A673 (cell line): ENCODE results near the gene KRTAP4-7. TPM values are rescaled to one million over a fixed set of nuclear protein-coding genes. Genes with fewer than 3 reads are reported as not detected.

Experiments
- BruUV-seq: library from RNA; stranded (reverse); fragments of 400-500 nt; replicated peaks from 2 replicates; lab custom pipeline; 2021; lab: Mats Ljungman, UMichigan
- CTCF ChIA-PET: fragments of 300-600 bp; sonication (Branson Sonifier 250); formaldehyde crosslinking; loops from one replicate; lab custom pipeline; 2022; ENCODE audit warnings: antibody characterized with exemption; lab: Charles Lee
- POLR2A ChIA-PET: fragments of 300-600 bp; sonication (Branson Sonifier 250); formaldehyde crosslinking; loops from one replicate; lab custom pipeline; 2022; ENCODE audit warnings: antibody characterized with exemption; ENCODE audit not compliant: low non-redundant PET; lab: Charles Lee
- DNase-seq: peaks from one replicate; pipeline ENCODE4 v3.0.0-alpha.2; 2015; ENCODE audit warnings: low spot score
- H3K27ac ChIP-seq: fragments of 200-600 bp; sonication (generic); 2 replicates; pipeline ENCODE4 v1.5.1; 2016; ENCODE audit warnings: mixed run types, low read depth, mild to moderate bottlenecking, mixed read lengths, antibody characterized with exemption, low read length; ENCODE audit not compliant: poor library complexity, severe bottlenecking
- H3K27me3 ChIP-seq: fragments of 200-600 bp; sonication (generic); replicated peaks from 2 replicates; pipeline ENCODE4 v1.6.1; 2017; ENCODE audit warnings: mixed run types, low read depth, mild to moderate bottlenecking, mixed read lengths, antibody characterized with exemption, low read length; ENCODE audit not compliant: insufficient read depth, poor library complexity
- H3K36me3 ChIP-seq: fragments of 200-600 bp; sonication (generic); 2 replicates; pipeline ENCODE4 v1.6.1; 2016; ENCODE audit warnings: mixed run types, mild to moderate bottlenecking, mixed read lengths, antibody characterized with exemption, low read length; ENCODE audit not compliant: insufficient read depth, poor library complexity, severe bottlenecking
- H3K4me1 ChIP-seq: fragments of 200-600 bp; sonication (generic); 2 replicates; pipeline ENCODE4 v1.6.1; 2017; ENCODE audit warnings: mixed run types, mild to moderate bottlenecking, mixed read lengths, antibody characterized with exemption, low read length; ENCODE audit not compliant: insufficient read depth, poor library complexity, severe bottlenecking
- H3K4me3 ChIP-seq: fragments of 200-600 bp; sonication (generic); 2 replicates; pipeline ENCODE4 v1.5.1; 2016; ENCODE audit warnings: low read depth, mixed run types, mild to moderate bottlenecking, mixed read lengths, low read length; ENCODE audit not compliant: poor library complexity, severe bottlenecking
- H3K9me3 ChIP-seq: fragments of 200-600 bp; sonication (generic); 2 replicates; pipeline ENCODE4 v1.6.1; 2016; ENCODE audit warnings: mixed run types, low read depth, mild to moderate bottlenecking, mixed read lengths, antibody characterized with exemption, low read length; ENCODE audit not compliant: poor library complexity, severe bottlenecking
- EZH2 ChIP-seq: fragments of 200-600 bp; sonication (generic); IDR thresholded peaks from 2 replicates; pipeline ENCODE4 v1.6.1; 2017; ENCODE audit warnings: borderline replicate concordance, low read depth, mild to moderate bottlenecking, mixed read lengths, antibody characterized with exemption, low read length; ENCODE audit not compliant: poor library complexity, severe bottlenecking
- intact Hi-C: fragments of 100-400 bp; cut with micrococcal nuclease; formaldehyde crosslinking; loops from one replicate; pipeline ENCODE4 v1.10.0; 2022; ENCODE audit not compliant: unreplicated experiment
- total RNA-seq: library from RNA; stranded (reverse); gene quantifications from 2 replicates; pipeline ENCODE4 v1.2.3, GENCODE V29; 2021
- TF ChIP-seq, protein P1 (sequence below): fragments of 300-800, 200-600 bp; sonication (generic); conservative IDR thresholded peaks from 2 replicates; pipeline ENCODE4 v1.5.1; 2017; ENCODE audit warnings: low read depth, mild to moderate bottlenecking, antibody characterized with exemption, low read length, moderate library complexity, mixed read lengths

The KRTAP4-7 gene
- total RNA-seq, 1 experiment from 2014 or later, result not detected

DNA sequence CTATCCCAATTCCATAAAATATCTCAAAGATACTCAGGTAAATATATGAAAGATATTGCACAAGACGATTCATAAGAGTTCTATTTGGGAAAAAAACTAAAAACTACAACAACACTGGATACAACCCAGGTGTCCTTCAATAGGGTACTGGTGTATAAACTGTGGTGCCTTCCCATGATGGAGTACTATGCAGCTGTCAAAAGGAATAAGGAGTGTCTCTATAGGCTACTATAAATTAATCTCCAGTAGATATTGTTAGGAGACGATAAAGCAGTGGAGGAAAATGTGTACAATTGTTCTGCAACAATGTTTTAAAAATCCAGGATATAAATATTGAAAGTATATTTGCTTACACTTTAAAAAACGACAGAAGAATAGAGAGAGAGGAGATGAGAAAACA is 42.5 kb downstream of the KRTAP4-7 start:
- BruUV-seq, result no TSS peak
- TF ChIP-seq EZH2, result no peak
- TF ChIP-seq, protein P1, sequence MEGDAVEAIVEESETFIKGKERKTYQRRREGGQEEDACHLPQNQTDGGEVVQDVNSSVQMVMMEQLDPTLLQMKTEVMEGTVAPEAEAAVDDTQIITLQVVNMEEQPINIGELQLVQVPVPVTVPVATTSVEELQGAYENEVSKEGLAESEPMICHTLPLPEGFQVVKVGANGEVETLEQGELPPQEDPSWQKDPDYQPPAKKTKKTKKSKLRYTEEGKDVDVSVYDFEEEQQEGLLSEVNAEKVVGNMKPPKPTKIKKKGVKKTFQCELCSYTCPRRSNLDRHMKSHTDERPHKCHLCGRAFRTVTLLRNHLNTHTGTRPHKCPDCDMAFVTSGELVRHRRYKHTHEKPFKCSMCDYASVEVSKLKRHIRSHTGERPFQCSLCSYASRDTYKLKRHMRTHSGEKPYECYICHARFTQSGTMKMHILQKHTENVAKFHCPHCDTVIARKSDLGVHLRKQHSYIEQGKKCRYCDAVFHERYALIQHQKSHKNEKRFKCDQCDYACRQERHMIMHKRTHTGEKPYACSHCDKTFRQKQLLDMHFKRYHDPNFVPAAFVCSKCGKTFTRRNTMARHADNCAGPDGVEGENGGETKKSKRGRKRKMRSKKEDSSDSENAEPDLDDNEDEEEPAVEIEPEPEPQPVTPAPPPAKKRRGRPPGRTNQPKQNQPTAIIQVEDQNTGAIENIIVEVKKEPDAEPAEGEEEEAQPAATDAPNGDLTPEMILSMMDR, result no peak
- POLR2A ChIA-PET, result no interaction called here
- Histone ChIP-seq H3K4me3 (no peak overlapping the region), H3K27ac (no peak overlapping the region), H3K4me1 (no peaks in the 10 kb centered on the region), H3K27me3 (no peaks in the 10 kb centered on the region), H3K9me3 (no peaks in the 10 kb centered on the region), H3K36me3 (no peaks in the 10 kb centered on the region)
- intact Hi-C loops, result no loop called here
- DNase-seq, result no peak
- CTCF ChIA-PET, result no interaction called here

GRCh38 chr17:41127371-41127770 is 43.4 kb downstream of the KRTAP4-7 start:
- Histone ChIP-seq H3K4me1 (no peaks in the 10 kb centered on the region), H3K36me3 (no peaks in the 10 kb centered on the region), H3K4me3 (no peak overlapping the region), H3K27ac (no peak overlapping the region), H3K27me3 (no peaks in the 10 kb centered on the region), H3K9me3 (no peaks in the 10 kb centered on the region)
- DNase-seq, result no peak
- ChIA-PET POLR2A (no interaction called here), CTCF (no interaction called here)
- TF ChIP-seq, protein P1, result no peak
- TF ChIP-seq EZH2, result no peak
- intact Hi-C loops, result no loop called here
- no TSS peak for BruUV-seq

DNA sequence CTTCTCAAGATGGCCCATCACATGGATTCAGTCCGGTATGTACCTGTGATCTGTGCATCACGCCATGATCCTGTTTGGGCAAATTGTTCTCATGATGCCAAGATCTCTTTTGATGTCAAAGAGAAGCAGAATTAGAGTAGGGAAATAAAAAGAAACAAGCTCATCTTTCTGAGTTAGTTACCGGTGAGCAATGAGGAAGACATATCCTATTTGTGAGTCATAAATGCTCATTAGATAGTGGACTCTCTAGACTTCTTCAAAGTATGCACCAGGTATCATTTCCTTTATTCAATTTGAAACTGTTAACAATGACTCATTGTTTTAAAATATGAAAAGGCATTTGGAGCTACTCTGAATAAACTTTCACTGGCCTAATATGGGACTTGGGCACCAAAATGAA is 48.0 kb downstream of the KRTAP4-7 start:
- intact Hi-C loops, result no loop called here
- no peak overlapping the region for H3K4me3 ChIP-seq
- no TSS peak for BruUV-seq
- ChIA-PET POLR2A (no interaction called here), CTCF (no interaction called here)
- H3K27ac ChIP-seq, result no peak overlapping the region
- TF ChIP-seq EZH2, result no peak
- TF ChIP-seq, protein P1, result no peak
- no peaks in the 10 kb centered on the region for H3K27me3 ChIP-seq
- H3K9me3 ChIP-seq, result no peaks in the 10 kb centered on the region
- H3K36me3 ChIP-seq, result no peaks in the 10 kb centered on the region
- H3K4me1 ChIP-seq, result no peaks in the 10 kb centered on the region
- no peak for DNase-seq
